Measurements from ENCODE around the gene PDZRN3. TPM values are rescaled to one million over a fixed set of nuclear protein-coding genes. Genes with fewer than 3 reads are reported as not detected.

PDZRN3 gene
- polyA plus RNA-seq, 2 of the 4 experiments (the other 2 are of a cell fraction) = not detected

DNA sequence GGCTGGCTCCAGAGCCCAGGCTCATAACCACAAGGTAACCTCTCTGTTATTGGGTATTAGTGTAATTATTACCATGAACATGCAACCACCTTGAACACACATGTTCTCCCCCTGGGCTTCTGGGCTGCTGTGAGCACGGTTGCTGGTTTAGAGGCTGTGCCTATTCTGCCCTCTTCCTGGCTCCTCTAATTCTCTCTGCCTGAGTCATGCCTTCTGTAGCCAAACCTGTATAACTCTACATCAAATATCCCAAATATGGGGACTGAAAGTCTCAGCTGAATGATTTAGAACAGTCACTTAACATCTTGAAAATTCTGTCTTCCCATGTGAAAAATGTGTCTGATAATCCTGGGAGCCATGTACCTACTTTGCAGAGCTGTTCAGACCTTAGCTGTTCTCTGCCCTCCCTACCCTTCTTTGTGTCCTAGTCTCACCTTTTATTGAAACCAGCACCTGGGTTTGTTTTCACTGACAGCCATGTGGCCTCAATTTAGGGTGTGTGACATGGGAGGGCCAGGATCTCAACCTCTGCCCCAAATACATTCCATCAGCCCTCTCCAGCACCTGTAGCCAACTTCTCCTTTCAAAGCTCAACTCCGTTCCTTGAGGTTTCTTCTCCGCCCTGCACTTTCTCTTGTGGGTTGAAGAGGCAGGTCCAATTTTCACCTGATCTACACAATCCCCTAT lies 60.7 kb downstream of the PDZRN3 start:
- Histone ChIP-seq H3K4me1 (no peaks in the 10 kb centered on the region), H3K4me3 (no peak overlapping the region), H3K9me3 (no peaks in the 10 kb centered on the region), H3K27ac (no peak overlapping the region), H3K4me2 (no peak overlapping the region)
- FAIRE-seq (no peak), ATAC-seq (no peak), DNase-seq (ENCODE audit: low read depth in 1 of 2, low spot score in 1 of 2) (no peak)
- TF ChIP-seq HEYL (CRISPR knock-in tag; IDR thresholded peaks at IDR 0.05) (no peak), TP53 (CRISPR knock-in tag; IDR thresholded peaks at IDR 0.05) (no peak), RNF2 (IDR thresholded peaks at IDR 0.05; ENCODE audit: borderline replicate concordance, low read depth) (no peak), RCOR1 (IDR thresholded peaks at IDR 0.05; ENCODE audit: low read depth, low read length) (no peak), ELK1 (IDR thresholded peaks at IDR 0.05; ENCODE audit: low read depth, low read length) (no peak), POLR2AphosphoS2 (conservative IDR thresholded peaks at IDR 0.05; ENCODE audit: low read length) (no peak), RAD21 (conservative IDR thresholded peaks at IDR 0.05 in 1 of 2, IDR thresholded peaks at IDR 0.05 in 1 of 2) (no peak), ZSCAN20 (CRISPR knock-in tag; IDR thresholded peaks at IDR 0.05) (no peak), EHMT2 (IDR thresholded peaks at IDR 0.05; ENCODE audit: low read depth) (no peak), BHLHE40 (IDR thresholded peaks at IDR 0.05; ENCODE audit: low read depth, low read length) (no peak), TFCP2L1 (CRISPR knock-in tag; IDR thresholded peaks at IDR 0.05) (no peak), PHF8 (IDR thresholded peaks at IDR 0.05; ENCODE audit: borderline replicate concordance, low read depth) (no peak), KDM1A (IDR thresholded peaks at IDR 0.05; ENCODE audit: low read depth) (no peak), FOSB (CRISPR knock-in tag; IDR thresholded peaks at IDR 0.05) (no peak), RFX5 (IDR thresholded peaks at IDR 0.05) (no peak), MAFK (IDR thresholded peaks at IDR 0.05; ENCODE audit: partially characterized antibody) (no peak), EHF (CRISPR knock-in tag; IDR thresholded peaks at IDR 0.05) (no peak)
- TF ChIP-seq, protein P1, sequence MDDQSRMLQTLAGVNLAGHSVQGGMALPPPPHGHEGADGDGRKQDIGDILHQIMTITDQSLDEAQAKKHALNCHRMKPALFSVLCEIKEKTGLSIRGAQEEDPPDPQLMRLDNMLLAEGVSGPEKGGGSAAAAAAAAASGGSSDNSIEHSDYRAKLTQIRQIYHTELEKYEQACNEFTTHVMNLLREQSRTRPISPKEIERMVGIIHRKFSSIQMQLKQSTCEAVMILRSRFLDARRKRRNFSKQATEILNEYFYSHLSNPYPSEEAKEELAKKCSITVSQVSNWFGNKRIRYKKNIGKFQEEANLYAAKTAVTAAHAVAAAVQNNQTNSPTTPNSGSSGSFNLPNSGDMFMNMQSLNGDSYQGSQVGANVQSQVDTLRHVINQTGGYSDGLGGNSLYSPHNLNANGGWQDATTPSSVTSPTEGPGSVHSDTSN (IDR thresholded peaks at IDR 0.05) = no peak
- WGBS (ENCODE audit: missing lambda C conversion rate) = 3% methylated on average over 3 of the region's 3 CpGs
- ChIA-PET POLR2A (no interaction called here), CTCF (no interaction called here)

DNA sequence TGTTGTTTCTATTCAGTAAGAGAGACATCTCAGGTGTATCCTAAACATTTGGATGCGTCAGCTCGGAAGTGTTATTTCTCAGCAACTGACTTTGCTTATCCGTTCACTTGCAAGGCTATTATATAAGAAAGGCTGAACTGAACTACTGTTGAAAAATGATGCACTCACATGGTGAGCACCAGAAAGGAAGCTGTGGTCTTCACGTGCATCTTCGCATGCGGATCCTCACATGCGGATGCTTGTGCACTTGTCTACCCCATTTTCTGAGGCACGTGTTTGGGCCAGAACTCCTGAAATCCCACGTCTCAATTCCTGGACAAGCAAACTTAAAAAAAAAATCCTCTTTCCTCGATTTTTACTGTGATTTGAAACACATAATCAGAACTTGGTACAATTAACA lies 63.2 kb downstream of the PDZRN3 start:
- TF ChIP-seq MAFK (IDR thresholded peaks at IDR 0.05; ENCODE audit: partially characterized antibody) (no peak), ZC3H11A (IDR thresholded peaks at IDR 0.05) (no peak), NPAS2 (CRISPR knock-in tag; IDR thresholded peaks at IDR 0.05; ENCODE audit: borderline replicate concordance) (no peak), POLR2A (IDR thresholded peaks at IDR 0.05; ENCODE audit: low read length) (no peak), MAX (IDR thresholded peaks at IDR 0.05) (no peak), HEYL (CRISPR knock-in tag; IDR thresholded peaks at IDR 0.05) (no peak), KDM5A (IDR thresholded peaks at IDR 0.05) (no peak), ELK1 (IDR thresholded peaks at IDR 0.05; ENCODE audit: low read depth, low read length) (no peak), EP300 (IDR thresholded peaks at IDR 0.05) (no peak), NR3C1 (IDR thresholded peaks at IDR 0.05) (no peak), RCOR1 (IDR thresholded peaks at IDR 0.05; ENCODE audit: low read depth, low read length) (no peak), ZSCAN20 (CRISPR knock-in tag; IDR thresholded peaks at IDR 0.05) (no peak)
- TF ChIP-seq, protein P1 (IDR thresholded peaks at IDR 0.05) = no peak
- WGBS (ENCODE audit: missing lambda C conversion rate) = 31% methylated on average over 10 of the region's 10 CpGs
- DNase-seq (ENCODE audit: low read depth in 1 of 2, low spot score in 1 of 2) = no peak
- no peak overlapping the region for H3K4me2 ChIP-seq
- no peaks in the 10 kb centered on the region for H3K9me3 ChIP-seq
- no peak overlapping the region for H3K4me3 ChIP-seq
- no peak for ATAC-seq
- no peaks in the 10 kb centered on the region for H3K4me1 ChIP-seq
- ChIA-PET POLR2A (no interaction called here), CTCF (no interaction called here)
- no peak overlapping the region for H3K27ac ChIP-seq
- no peak for FAIRE-seq
